PC-9 (cell line): ENCODE results near the gene MPP2.
"Not testable (repeated sequence)": the region's sequence is repeated elsewhere in the genome, so short reads cannot be mapped to it uniquely, and the experiment has no call there.

Experiments used
- EZH2 ChIP-seq: fragments of 200-600 bp; sonication (generic); IDR thresholded peaks from 2 replicates; pipeline ENCODE4 v1.8.0; 2017; ENCODE audit warnings: antibody characterized with exemption, low read depth
- TF ChIP-seq, protein P1 (sequence below): fragments of 200-600 bp; sonication (generic); conservative IDR thresholded peaks from 2 replicates; pipeline ENCODE4 v1.6.1; 2017; ENCODE audit warnings: mixed run types, antibody characterized with exemption, mild to moderate bottlenecking, moderate library complexity

DNA sequence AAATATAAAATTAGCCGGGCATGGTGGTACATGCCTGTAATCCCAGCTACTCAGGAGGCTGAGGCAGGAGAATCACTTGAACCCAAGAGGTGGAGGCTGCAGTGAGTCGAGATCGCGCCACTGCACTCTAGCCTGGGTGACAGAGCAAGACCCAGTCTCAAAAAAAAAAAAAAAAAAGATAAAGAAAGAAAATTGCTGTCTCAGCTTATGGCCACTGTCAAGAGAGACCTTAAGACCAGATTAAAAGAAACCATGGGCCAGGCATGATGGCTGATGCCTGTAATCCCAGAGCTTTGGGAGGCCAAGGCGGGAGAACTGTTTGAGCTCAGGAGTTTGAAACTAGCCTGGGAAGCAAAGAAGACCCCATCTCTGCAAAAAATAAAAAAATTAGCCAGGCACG is 38.3 kb downstream of the MPP2 start:
- TF ChIP-seq EZH2, result not testable (repeated sequence)
- TF ChIP-seq, protein P1, sequence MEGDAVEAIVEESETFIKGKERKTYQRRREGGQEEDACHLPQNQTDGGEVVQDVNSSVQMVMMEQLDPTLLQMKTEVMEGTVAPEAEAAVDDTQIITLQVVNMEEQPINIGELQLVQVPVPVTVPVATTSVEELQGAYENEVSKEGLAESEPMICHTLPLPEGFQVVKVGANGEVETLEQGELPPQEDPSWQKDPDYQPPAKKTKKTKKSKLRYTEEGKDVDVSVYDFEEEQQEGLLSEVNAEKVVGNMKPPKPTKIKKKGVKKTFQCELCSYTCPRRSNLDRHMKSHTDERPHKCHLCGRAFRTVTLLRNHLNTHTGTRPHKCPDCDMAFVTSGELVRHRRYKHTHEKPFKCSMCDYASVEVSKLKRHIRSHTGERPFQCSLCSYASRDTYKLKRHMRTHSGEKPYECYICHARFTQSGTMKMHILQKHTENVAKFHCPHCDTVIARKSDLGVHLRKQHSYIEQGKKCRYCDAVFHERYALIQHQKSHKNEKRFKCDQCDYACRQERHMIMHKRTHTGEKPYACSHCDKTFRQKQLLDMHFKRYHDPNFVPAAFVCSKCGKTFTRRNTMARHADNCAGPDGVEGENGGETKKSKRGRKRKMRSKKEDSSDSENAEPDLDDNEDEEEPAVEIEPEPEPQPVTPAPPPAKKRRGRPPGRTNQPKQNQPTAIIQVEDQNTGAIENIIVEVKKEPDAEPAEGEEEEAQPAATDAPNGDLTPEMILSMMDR, result not testable (repeated sequence)
